ENCODE measurements around the gene TTLL5.
"Not testable (repeated sequence)": the region's sequence is repeated elsewhere in the genome, so short reads cannot be mapped to it uniquely, and the experiment has no call there.

TTLL5 gene

GRCh38 chr14:75835156-75835725 lies 174.2 kb downstream of the TTLL5 start:
- DNase-seq (ENCODE audit: low spot score) = no peak

DNA sequence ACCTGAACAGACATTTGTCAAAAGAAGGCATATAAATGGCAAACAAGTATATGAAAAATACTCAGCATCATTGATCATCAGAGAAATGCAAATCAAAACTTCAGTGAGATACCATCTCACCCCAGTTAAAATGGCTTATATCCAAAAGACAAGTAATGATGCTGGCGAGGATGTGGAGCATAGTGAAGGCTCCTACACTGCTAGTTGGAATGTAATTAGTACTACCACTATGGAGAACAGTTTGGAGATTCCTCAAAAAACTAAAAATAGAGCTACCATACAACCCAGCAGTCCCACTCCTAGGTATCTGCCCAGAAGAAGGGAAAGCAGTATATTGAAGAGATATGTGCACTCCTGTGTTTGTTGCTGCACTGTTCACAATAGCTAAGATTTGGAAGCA lies 174.7 kb downstream of the TTLL5 start:
- no peak for DNase-seq (ENCODE audit: low spot score)

DNA sequence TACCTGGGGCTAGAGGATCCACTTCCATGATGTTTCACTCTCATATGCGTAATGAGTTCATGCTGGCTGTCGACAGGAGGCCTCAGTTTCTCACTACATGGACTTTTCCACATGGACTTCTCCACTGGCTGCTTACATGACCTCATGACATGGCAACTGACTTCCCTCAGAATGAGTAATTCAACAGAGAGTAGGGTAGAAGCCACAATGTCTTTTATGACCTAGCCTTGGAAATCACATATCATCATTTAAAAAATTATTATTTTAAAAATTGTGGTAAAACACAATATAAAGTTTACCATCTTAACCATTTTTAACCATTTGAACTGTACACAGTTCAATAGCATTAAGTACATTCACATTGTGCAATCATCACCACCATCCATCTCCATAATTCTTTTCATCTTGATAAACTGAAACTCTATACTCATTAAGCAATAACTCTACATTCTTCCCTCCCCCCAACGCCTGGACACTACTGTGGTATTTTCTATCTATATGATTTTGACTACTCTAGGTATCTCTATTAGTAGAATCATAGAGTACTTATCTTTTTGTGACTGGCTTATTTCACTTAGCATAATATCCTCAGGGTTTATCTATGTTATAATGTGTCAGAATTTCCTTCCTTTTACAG lies 176.2 kb downstream of the TTLL5 start:
- DNase-seq (ENCODE audit: low spot score) = no peak

DNA sequence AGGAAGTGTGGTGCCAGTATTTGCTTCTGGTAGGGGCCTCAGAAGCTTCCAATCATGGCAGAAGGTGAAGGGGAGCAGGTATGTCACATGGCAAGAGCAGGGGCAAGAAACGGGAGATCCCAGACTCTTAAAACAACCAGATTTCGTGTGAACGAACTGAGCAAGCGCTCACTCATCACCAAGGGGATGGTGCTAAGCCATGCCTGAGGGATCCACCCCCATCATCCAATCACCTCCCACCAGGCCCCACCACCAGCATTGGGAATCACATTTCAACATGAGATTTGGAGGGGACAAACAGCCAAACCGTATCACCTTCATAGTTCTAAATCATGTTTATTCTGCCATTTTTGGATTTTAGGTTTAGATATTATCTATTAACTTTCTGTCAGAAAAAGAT lies 179.9 kb downstream of the TTLL5 start:
- DNase-seq (ENCODE audit: low spot score) = no peak

DNA sequence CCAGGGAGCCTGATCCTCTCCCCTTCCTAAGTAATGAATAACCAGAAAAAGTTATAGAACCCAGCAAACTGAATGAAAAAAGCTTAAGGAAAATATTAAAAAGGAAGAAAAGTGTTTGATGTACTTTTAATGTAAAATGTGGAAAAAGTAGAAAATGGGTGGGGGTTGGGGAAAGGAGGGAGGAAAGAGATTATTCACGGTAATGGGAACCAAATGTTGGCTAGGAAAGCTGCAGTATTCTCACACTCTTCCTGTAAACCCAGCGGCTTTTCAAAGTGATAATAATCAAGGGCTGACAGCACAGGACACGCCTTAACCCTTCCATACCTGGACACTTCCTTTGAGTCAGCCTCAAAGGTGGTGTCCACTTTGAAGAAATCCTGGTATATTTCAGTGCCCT lies 181.5 kb downstream of the TTLL5 start:
- DNase-seq (ENCODE audit: low spot score) = no peak

GRCh38 chr14:75844486-75844885 lies 183.4 kb downstream of the TTLL5 start:
- no peak for DNase-seq (ENCODE audit: low spot score)

DNA sequence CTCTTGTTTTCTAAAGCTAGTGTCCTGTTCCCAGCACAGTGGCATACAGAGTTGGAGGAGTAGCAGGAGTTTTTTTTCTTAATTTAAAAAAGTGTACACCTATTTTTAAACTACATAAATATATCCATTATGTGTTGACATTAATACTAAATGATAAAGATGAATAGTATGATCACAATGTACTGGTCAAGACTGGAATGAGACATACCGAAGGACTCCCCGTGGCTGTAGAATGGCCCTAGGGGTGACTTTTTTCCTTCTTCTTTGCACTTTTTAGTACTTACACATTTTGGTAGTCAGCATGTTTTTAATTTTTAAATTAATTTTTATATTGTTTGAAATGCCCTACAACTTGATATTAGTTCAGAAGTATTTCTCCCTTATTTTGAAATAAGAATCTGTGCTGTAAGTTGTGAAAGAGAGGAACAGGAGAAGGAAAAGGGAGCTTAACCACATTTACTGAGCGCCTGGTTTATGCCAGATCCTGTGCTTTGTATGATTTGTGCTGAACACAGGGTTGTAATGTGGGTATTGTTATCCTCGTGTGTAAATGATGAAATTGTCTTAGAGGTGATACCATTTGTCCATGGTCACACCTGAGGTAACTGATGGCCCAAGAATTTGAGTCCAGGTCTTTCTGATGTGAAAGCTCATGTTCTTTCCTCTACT lies 184.2 kb downstream of the TTLL5 start:
- no peak for DNase-seq (ENCODE audit: low spot score)

DNA sequence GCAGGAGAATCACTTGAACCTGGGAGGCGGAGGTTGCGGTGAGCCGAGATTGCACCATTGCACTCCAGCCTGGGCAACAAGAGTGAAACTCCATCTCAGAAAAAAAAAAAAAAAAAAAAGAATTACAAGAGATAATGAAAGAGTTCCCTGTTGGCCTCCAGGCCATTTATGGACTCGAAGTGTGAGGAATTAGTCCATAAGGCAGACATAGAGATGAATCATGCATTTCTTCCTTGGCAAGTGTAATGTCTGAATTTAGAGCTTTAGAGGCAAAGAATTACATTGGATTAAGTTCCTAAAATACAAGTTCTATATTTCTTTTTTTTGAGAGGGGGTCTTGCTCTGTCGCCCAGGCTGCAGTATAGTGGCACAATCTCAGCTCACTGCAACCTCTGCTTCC lies 185.6 kb downstream of the TTLL5 start:
- DNase-seq (ENCODE audit: low spot score) = not testable (repeated sequence)

DNA sequence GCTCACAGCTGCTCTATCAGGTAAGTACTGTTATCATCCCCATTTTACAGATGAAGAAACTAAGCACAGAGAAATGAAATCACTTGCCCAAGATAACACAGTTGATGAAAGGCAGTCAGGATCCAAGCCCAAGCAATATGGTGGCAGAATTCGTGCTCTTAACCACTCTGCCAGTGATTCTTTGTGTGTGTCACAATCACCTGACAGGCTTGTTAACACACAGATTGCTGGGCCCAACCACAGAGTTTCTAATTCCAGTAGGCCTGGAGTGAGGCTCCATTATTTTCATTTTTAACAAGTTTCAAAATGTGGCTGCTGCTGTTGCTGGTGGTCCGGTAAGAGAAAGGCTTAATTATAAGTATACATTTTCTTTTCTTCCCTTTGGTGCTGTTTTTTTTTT lies 186.5 kb downstream of the TTLL5 start:
- DNase-seq (ENCODE audit: low spot score) = no peak

GRCh38 chr14:75848167-75848913 lies 187.3 kb downstream of the TTLL5 start:
- DNase-seq (ENCODE audit: low spot score) = no peak

- no peak for DNase-seq (ENCODE audit: low spot score)
These were observed 188.4 kb downstream of the TTLL5 start for GRCh38 chr14:75849300-75849895.

DNA sequence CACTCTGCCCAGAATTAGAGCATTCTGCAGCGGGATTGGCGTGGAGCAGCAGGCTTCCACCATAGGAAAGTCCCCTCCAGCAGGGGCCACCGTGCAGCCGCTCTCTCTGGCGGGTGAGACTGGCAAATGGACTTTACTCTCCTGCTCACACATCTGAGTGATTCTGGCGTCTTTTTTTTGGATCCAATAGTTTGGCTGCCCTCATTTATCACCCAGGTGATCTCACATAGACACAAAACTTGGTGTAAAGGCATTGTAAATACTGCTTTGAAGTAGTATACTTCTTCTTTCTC lies 190.5 kb downstream of the TTLL5 start:
- DNase-seq (ENCODE audit: low spot score) = no peak

- DNase-seq (ENCODE audit: low spot score) = no peak
These were observed 193.2 kb downstream of the TTLL5 start for GRCh38 chr14:75854111-75854799.

DNA sequence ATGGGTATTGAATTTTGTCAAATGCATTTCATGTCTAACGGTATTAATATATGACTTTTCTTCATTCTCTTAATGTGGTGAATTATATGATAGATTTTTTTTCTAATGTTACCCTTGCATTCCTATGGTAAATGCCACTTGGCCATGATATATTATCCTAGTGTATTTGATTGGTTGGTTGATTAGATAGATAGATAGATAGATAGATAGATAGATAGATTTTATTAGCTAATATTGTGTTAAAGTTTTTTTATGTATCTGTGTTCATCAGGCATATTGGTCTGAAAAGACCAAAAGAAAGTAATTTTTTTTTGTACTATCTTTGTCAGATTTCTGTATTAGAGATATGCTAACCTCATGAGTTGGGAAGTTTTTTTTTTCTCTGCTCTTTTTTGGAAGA lies 196.2 kb downstream of the TTLL5 start:
- no peak for DNase-seq (ENCODE audit: low spot score)

GRCh38 chr14:75858362-75858761 lies 197.3 kb downstream of the TTLL5 start:
- DNase-seq (ENCODE audit: low spot score) = no peak

DNA sequence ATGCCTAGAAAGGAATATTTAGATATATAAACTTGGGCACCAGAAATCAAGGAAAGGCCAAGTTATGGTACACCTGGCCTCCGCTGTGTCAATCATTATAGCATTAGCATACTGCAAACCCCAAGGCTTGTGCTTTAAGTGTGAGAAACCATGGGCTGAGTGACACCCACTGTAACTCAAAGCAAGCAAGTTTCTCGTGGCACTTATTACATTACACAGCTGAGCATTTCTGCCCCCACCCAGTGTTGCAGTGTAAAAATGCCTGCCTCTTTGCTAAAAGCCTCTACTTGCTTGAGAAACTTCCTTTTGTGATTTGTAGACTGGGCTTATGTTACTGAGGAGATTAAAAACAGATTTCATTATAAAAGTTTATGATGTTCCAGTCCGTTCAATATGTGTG lies 198.7 kb downstream of the TTLL5 start:
- DNase-seq (ENCODE audit: low spot score) = no peak

GRCh38 chr14:75860561-75861160 lies 199.6 kb downstream of the TTLL5 start:
- DNase-seq (ENCODE audit: low spot score) = no peak

GRCh38 chr14:75861161-75861621 lies 200.1 kb downstream of the TTLL5 start:
- DNase-seq (ENCODE audit: low spot score) = no peak

- no peak for DNase-seq (ENCODE audit: low spot score)
These were observed 202.2 kb downstream of the TTLL5 start for GRCh38 chr14:75863221-75863620.

DNA sequence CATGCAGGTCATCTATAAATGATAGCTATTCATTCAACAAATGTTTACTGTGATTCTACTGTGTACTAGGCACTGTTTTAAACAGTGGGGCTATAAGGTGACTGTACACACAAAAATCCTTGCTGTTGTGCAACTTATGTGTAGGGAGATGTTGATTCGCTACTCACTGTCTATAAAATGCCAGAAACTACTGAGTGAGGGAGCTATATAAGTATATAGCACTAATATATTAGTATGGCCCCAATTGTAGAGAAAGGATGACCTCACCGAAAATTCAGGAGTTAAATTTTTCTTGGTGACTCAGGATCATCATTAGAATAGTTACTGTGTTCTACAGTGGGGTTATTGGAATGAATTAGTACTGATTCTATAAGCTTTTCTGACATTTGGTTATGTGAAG lies 203.3 kb downstream of the TTLL5 start:
- DNase-seq (ENCODE audit: low spot score) = no peak

- no peak for DNase-seq (ENCODE audit: low spot score)
These were observed 204.5 kb downstream of the TTLL5 start for GRCh38 chr14:75865531-75865930.

- no peak for DNase-seq (ENCODE audit: low spot score)
These were observed 205.9 kb downstream of the TTLL5 start for GRCh38 chr14:75866970-75867369.
